HepG2 (cell line): Measurements from ENCODE around the gene EIF5A. TPM values are rescaled to one million over a fixed set of nuclear protein-coding genes. Genes with fewer than 3 reads are reported as not detected.

Source experiments
- AGO1 ChIP-seq: fragments of 200-400 bp; formaldehyde crosslinking; IDR thresholded peaks from 2 replicates; pipeline ENCODE4 v1.6.1; 2017; ENCODE audit warnings: mild to moderate bottlenecking, low read depth, low read length, moderate library complexity; ENCODE audit not compliant: poor library complexity, severe bottlenecking
- ATF3 ChIP-seq: sonication (generic); formaldehyde crosslinking; IDR thresholded peaks from 2 replicates; pipeline ENCODE4 v1.4.0; 2020; ENCODE audit warnings: missing genetic modification reagents
- ATF7-NPFF ChIP-seq: sonication (generic); formaldehyde crosslinking; IDR thresholded peaks from 2 replicates; pipeline ENCODE4 v1.8.1; 2023; ENCODE audit warnings: mild to moderate bottlenecking, low read depth, missing genetic modification reagents, moderate library complexity
- CCAR2 ChIP-seq: fragments of 200-400 bp; formaldehyde crosslinking; optimal IDR thresholded peaks from 2 replicates; pipeline ENCODE3; 2018; ENCODE audit warnings: low read depth, mild to moderate bottlenecking, low read length, moderate library complexity
- KLF6 ChIP-seq: IDR thresholded peaks from 2 replicates; pipeline ENCODE4 v1.8.0; 2016; ENCODE audit warnings: missing biosample characterization, missing genetic modification reagents
- NR2F6 ChIP-seq, 2 experiments: IDR thresholded peaks; 2 replicates each; pipeline ENCODE4 v1.6.1; 2016; ENCODE audit warnings: antibody characterized with exemption in 1 of 2, mild to moderate bottlenecking in 1 of 2
- RAD51 ChIP-seq: fragments of 450-650 bp; IDR thresholded peaks from 2 replicates; pipeline ENCODE4 v1.6.1; 2016; ENCODE audit warnings: borderline replicate concordance
- RFX1 ChIP-seq: fragments of 450-650 bp; IDR thresholded peaks from 2 replicates; pipeline ENCODE4 v1.6.1; 2017
- ZMYM2 ChIP-seq: sonication (generic); formaldehyde crosslinking; IDR thresholded peaks from 2 replicates; pipeline ENCODE4 v1.8.0; 2022; ENCODE audit warnings: mild to moderate bottlenecking, missing genetic modification reagents
- ZNF329 ChIP-seq: sonication (generic); formaldehyde crosslinking; IDR thresholded peaks from 2 replicates; pipeline ENCODE4 v1.9.0; 2021; ENCODE audit warnings: low read depth, mild to moderate bottlenecking, missing genetic modification reagents
- ZNF441 ChIP-seq: sonication (generic); formaldehyde crosslinking; IDR thresholded peaks from 2 replicates; pipeline ENCODE4 v1.7.0; 2021; ENCODE audit warnings: missing genetic modification reagents, borderline replicate concordance
- polyA plus RNA-seq, 8 experiments: library from polyadenylated mRNA; depleted of rRNA in 3 of 8; stranded (reverse) in 7 of 8; unstranded in 1 of 8; fragments of >200 nt; fragmentation: Illumina TruSeq in 4 of 8; extraction: Trizol in 4 of 8; gene quantifications; 2 replicates each; pipeline versions ENCODE4 v1.2.1 to v1.2.3, GENCODE V29; 2011 to 2016; ENCODE audit warnings: low read depth in 4 of 8, missing spikeins in 1 of 8, mixed read lengths in 1 of 8; ENCODE audit not compliant: insufficient read depth in 1 of 8
- total RNA-seq, 5 experiments: library from RNA; depleted of rRNA; stranded (reverse); fragments of >200 nt; fragmentation: Illumina TruSeq; extraction: Trizol; gene quantifications; 2 replicates each; pipeline ENCODE4 v1.2.3, GENCODE V29; 2016; ENCODE audit warnings: low read depth in 1 of 5
- TF ChIP-seq, protein P1 (sequence below): sonication (generic); formaldehyde crosslinking; IDR thresholded peaks from 2 replicates; pipeline ENCODE4 v1.4.0; 2020; ENCODE audit warnings: missing genetic modification reagents, borderline replicate concordance
- TF ChIP-seq, protein P2 (sequence below): sonication (generic); formaldehyde crosslinking; IDR thresholded peaks from 2 replicates; pipeline ENCODE4 v1.4.0; 2020; ENCODE audit warnings: mild to moderate bottlenecking, missing genetic modification reagents
- TF ChIP-seq, protein P3 (sequence below): sonication (generic); formaldehyde crosslinking; IDR thresholded peaks from 2 replicates; pipeline ENCODE4 v1.4.0; 2020; ENCODE audit warnings: low read depth, missing genetic modification reagents
- TF ChIP-seq, protein P4 (sequence below): IDR thresholded peaks from 2 replicates; pipeline ENCODE4 v1.4.0; 2020; ENCODE audit warnings: mild to moderate bottlenecking, missing genetic modification reagents
- TF ChIP-seq, protein P5 (sequence below): fragments of 450-650 bp; IDR thresholded peaks from 2 replicates; pipeline ENCODE4 v1.6.1; 2017

The EIF5A gene
- total and polyA plus RNA-seq, 2 of the 13 experiments (the other 11 are each of a cell fraction or from before 2014, with no cell fraction given), result 319 to 337 TPM

DNA sequence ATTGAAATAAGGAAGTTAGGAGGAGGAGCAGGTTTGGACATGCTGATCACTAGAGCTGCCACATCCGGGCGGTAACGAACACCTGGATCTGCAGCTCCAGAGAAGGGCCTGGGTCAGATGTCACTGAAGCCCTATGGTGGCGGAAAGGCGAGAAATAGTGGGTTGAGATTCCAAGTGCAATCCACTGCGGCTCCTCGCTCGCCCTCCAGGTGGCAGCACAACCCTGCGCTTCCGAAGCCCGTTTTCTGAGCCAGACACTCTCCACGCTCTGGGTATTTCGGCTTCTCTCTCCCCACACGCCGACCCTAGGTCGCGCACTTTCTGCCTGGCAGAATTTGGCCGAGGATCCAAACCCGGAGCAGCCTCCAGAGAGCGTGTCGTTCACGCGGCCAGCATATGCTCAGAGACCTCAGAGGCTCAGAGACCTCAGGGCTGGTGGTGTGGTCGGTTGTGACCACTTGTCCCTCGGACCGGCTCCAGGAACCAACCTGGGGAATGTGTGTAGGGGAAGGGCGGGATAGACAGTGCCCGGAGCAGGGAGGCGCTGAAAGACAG is 26.8 kb upstream of the EIF5A start (continued):
- TF ChIP-seq, protein P1, sequence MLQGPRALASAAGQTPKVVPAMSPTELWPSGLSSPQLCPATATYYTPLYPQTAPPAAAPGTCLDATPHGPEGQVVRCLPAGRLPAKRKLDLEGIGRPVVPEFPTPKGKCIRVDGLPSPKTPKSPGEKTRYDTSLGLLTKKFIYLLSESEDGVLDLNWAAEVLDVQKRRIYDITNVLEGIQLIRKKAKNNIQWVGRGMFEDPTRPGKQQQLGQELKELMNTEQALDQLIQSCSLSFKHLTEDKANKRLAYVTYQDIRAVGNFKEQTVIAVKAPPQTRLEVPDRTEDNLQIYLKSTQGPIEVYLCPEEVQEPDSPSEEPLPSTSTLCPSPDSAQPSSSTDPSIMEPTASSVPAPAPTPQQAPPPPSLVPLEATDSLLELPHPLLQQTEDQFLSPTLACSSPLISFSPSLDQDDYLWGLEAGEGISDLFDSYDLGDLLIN (CRISPR knock-in tag), result no peak
- TF ChIP-seq ZMYM2 (CRISPR knock-in tag) (no peak), ZNF441 (CRISPR knock-in tag) (no peak), NR2F6 (IDR thresholded peaks at IDR 0.05) (no peak), NR2F6 (CRISPR knock-in tag; IDR thresholded peaks at IDR 0.05) (peak; percentile 49; the same call in 1 of the 2 replicates), ATF3 (no peak), ZNF329 (no peak), RFX1 (no peak), AGO1 (no peak), RAD51 (no peak), CCAR2 (no peak), KLF6 (CRISPR knock-in tag) (no peak), ATF7-NPFF (CRISPR knock-in tag) (peak; percentile 80)
- TF ChIP-seq, protein P2, sequence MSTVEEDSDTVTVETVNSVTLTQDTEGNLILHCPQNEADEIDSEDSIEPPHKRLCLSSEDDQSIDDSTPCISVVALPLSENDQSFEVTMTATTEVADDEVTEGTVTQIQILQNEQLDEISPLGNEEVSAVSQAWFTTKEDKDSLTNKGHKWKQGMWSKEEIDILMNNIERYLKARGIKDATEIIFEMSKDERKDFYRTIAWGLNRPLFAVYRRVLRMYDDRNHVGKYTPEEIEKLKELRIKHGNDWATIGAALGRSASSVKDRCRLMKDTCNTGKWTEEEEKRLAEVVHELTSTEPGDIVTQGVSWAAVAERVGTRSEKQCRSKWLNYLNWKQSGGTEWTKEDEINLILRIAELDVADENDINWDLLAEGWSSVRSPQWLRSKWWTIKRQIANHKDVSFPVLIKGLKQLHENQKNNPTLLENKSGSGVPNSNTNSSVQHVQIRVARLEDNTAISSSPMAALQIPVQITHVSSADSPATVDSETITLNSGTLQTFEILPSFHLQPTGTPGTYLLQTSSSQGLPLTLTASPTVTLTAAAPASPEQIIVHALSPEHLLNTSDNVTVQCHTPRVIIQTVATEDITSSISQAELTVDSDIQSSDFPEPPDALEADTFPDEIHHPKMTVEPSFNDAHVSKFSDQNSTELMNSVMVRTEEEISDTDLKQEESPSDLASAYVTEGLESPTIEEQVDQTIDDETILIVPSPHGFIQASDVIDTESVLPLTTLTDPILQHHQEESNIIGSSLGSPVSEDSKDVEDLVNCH (CRISPR knock-in tag), result no peak
- TF ChIP-seq, protein P3, sequence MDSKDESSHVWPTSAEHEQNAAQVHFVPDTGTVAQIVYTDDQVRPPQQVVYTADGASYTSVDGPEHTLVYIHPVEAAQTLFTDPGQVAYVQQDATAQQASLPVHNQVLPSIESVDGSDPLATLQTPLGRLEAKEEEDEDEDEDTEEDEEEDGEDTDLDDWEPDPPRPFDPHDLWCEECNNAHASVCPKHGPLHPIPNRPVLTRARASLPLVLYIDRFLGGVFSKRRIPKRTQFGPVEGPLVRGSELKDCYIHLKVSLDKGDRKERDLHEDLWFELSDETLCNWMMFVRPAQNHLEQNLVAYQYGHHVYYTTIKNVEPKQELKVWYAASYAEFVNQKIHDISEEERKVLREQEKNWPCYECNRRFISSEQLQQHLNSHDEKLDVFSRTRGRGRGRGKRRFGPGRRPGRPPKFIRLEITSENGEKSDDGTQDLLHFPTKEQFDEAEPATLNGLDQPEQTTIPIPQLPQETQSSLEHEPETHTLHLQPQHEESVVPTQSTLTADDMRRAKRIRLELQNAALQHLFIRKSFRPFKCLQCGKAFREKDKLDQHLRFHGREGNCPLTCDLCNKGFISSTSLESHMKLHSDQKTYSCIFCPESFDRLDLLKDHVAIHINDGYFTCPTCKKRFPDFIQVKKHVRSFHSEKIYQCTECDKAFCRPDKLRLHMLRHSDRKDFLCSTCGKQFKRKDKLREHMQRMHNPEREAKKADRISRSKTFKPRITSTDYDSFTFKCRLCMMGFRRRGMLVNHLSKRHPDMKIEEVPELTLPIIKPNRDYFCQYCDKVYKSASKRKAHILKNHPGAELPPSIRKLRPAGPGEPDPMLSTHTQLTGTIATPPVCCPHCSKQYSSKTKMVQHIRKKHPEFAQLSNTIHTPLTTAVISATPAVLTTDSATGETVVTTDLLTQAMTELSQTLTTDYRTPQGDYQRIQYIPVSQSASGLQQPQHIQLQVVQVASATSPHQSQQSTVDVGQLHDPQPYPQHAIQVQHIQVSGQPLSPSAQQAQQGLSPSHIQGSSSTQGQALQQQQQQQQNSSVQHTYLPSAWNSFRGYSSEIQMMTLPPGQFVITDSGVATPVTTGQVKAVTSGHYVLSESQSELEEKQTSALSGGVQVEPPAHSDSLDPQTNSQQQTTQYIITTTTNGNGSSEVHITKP (CRISPR knock-in tag), result no peak; the same call in 1 of the 2 replicates
- TF ChIP-seq, protein P4, sequence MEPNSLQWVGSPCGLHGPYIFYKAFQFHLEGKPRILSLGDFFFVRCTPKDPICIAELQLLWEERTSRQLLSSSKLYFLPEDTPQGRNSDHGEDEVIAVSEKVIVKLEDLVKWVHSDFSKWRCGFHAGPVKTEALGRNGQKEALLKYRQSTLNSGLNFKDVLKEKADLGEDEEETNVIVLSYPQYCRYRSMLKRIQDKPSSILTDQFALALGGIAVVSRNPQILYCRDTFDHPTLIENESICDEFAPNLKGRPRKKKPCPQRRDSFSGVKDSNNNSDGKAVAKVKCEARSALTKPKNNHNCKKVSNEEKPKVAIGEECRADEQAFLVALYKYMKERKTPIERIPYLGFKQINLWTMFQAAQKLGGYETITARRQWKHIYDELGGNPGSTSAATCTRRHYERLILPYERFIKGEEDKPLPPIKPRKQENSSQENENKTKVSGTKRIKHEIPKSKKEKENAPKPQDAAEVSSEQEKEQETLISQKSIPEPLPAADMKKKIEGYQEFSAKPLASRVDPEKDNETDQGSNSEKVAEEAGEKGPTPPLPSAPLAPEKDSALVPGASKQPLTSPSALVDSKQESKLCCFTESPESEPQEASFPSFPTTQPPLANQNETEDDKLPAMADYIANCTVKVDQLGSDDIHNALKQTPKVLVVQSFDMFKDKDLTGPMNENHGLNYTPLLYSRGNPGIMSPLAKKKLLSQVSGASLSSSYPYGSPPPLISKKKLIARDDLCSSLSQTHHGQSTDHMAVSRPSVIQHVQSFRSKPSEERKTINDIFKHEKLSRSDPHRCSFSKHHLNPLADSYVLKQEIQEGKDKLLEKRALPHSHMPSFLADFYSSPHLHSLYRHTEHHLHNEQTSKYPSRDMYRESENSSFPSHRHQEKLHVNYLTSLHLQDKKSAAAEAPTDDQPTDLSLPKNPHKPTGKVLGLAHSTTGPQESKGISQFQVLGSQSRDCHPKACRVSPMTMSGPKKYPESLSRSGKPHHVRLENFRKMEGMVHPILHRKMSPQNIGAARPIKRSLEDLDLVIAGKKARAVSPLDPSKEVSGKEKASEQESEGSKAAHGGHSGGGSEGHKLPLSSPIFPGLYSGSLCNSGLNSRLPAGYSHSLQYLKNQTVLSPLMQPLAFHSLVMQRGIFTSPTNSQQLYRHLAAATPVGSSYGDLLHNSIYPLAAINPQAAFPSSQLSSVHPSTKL (CRISPR knock-in tag), result peak; percentile 60; the same call in 1 of the 2 replicates
- TF ChIP-seq, protein P5, sequence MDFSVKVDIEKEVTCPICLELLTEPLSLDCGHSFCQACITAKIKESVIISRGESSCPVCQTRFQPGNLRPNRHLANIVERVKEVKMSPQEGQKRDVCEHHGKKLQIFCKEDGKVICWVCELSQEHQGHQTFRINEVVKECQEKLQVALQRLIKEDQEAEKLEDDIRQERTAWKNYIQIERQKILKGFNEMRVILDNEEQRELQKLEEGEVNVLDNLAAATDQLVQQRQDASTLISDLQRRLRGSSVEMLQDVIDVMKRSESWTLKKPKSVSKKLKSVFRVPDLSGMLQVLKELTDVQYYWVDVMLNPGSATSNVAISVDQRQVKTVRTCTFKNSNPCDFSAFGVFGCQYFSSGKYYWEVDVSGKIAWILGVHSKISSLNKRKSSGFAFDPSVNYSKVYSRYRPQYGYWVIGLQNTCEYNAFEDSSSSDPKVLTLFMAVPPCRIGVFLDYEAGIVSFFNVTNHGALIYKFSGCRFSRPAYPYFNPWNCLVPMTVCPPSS, result no peak
